GM19240 (cell line): ENCODE data around the gene RAB6C.
"Not testable (repeated sequence)": the region's sequence is repeated elsewhere in the genome, so short reads cannot be mapped to it uniquely, and the experiment has no call there.

Experiments used
- DNase-seq: peaks from one replicate; pipeline ENCODE4 v3.0.0; 2011; ENCODE audit warnings: low spot score; ENCODE audit not compliant: insufficient read length

Gene RAB6C

DNA sequence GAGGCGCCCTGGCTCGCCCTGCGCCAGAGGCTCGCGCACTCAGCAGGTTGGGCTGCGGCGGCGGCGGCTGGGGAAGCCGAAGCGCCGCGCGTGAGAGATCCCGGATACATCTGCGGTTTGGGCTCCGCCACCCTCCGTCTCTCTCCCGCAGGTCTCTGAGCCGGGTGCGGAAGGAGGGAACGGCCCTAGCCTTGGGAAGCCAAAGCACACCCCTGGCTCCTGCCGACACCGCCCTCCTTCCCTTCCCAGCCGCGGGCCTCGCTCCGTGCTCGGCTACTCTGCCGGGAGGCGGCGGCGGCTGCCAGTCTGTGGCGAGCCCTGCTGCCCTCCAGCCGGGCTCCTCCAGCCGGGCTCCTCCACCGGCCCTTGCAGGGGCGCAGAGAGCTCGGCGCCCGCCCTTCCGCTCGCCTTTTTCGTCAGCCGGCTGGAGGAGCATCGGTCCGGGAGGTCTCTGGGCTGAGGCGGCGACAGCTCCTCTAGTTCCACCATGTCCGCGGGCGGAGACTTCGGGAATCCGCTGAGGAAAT is at the start of gene RAB6C:
Gene RAB6C, plus strand, starts transcription at position 38 of the 527 bp plus-strand sequence. Its CDS starts 450 bp downstream, at position 488.
- DNase-seq = not testable (repeated sequence)

GRCh38 chr2:129930451-129930850 is 49.0 kb upstream of the RAB6C start:
- DNase-seq = no peak

GRCh38 chr2:129933387-129933786 is 46.1 kb upstream of the RAB6C start:
- not testable (repeated sequence) for DNase-seq

- DNase-seq = no peak
Observed at GRCh38 chr2:129934044-129934822, 45.2 kb upstream of the RAB6C start.

DNA sequence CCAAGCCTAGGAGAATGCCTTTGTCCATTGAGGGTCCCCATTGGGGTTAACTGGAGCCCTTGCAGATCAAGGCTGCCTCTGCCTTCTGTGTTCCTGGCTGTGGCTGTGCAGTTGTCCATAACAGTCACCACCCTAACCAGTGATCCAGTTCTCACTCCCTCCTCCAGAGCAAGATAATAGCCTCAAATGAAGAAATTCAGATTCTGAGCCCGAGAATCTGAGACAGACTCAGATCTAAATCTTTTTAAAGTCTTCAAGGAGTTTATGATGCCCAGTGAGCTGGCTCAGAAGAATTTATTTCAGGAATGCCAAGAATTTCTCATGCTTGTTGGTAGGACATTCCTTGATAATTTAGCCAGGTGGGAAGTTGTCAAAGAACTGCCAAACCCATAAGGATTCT is 44.3 kb upstream of the RAB6C start:
- no peak for DNase-seq

DNA sequence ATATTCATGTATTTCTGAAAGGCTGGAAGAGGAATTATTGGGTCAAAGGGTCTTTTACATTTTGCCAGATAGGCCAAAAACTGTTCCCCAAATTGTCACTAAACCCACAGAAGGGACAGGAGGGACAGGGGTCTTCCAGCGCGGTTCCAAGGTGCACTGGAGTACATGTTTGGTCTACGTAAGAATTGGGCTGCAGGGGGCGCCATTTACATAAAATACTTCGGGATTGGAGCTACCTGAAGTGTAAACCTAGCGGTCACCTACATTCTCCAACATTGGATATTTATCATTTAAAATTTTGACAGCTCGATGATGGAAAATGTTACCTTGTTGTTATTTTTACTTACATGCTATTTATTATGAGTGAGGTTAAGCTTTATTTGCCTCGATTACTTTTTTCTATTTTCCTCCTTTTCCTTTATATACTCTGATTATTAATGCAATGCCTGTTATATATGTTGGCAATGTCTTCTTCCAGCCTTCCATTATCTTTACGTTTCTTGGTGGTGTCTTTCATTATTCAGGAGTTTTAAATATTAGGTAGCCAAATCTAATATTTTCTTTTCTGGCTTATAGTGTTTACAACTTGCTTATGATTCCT is 43.0 kb upstream of the RAB6C start:
- DNase-seq = peak; percentile 33

DNA sequence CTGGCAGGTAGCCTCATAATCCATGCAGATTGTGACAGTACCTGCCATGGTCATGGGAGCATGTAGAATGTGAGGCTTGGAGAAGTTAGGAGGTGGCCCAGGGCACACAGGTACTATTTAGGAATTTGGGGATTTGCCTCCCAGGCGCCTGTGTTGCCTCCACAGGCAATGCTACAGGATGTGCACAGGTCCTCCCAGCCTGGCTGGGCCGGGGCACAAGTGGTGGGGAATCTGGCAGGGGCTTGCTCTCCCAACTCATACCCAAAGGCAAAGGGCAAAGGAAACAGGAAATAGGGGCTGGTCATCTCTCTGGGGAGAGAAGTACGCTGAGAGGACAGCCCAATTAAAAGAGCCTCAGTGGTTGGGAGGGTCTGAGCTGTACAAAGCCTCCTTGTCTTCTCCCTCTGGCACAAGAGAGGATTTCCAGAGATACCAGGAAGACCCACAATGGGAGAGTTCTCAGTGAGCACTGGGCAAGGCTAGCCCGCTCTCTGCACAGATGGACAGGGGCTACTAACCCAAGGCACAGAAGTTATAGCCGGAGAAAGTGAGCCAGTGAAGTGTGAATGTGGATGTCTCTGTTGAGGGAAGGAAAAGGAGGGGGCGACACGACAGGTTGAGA is 40.5 kb upstream of the RAB6C start:
- DNase-seq = not testable (repeated sequence)

GRCh38 chr2:129943456-129943855 is 36.0 kb upstream of the RAB6C start:
- not testable (repeated sequence) for DNase-seq

DNA sequence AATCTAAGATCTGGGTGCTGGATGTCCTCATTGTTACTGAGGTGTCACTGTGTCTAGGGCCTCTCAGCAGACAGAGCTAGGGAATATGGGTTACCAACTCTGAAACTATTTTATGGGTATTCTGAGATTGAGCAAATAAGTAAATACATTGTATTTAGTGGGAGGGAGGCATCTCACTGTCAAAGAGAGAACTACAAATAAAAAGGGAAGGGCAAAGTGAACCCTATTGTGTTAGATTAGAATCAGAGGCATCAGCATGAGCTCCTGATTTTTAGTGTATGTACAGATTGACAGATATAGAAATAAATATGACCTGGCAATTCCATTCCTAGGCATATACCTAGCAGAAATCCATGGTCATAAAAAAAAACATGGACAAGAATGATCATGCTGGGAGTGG is 33.9 kb upstream of the RAB6C start:
- DNase-seq = no peak

GRCh38 chr2:129947712-129948111 is 31.8 kb upstream of the RAB6C start:
- DNase-seq = not testable (repeated sequence)

DNA sequence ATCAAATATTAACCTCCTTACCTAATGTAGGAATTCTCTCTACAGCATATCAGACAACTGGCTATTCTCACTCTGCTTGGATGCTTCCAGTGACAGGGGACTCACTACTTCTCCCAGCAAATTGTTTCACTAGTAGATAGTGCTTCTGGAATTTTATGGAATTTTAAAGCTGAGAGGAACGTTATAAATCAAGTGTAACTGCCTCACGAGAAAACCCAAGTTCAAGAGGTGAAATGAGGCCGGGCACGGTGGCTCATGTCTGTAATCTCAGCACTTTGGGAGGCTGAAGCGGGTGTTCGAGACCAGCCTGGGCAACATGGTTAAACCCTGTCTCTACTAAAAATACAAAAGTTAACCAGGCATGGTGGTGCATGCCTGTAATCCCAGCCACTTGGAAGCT is 23.3 kb upstream of the RAB6C start:
- DNase-seq = not testable (repeated sequence)

- DNase-seq = no peak
Observed at GRCh38 chr2:129957891-129958290, 21.6 kb upstream of the RAB6C start.

- not testable (repeated sequence) for DNase-seq
Observed at GRCh38 chr2:129958736-129959135, 20.7 kb upstream of the RAB6C start.

- DNase-seq = not testable (repeated sequence)
Observed at GRCh38 chr2:129968605-129969004, 10.9 kb upstream of the RAB6C start.

GRCh38 chr2:129975016-129975774 is 4.3 kb upstream of the RAB6C start:
- DNase-seq = no peak

DNA sequence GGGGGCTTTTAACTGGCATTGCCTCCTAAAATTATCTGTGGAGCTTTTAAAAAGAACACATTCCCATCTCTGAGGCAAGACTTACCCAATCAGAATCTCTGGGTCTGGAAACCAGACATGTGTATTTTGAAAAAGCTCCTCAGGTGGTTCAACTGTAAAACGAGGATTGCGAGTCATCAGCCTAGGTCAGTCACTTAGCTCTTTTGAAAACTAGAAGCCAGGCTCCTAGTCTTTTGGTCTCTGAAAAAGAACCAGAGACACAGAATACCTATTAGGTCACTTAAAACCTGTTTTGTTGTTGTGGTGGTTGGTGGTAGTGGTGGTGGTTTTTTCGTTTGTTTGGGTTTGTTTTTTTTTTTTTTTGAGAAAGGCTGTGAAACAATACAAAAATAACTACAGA is 2.5 kb upstream of the RAB6C start:
- not testable (repeated sequence) for DNase-seq

GRCh38 chr2:129977986-129978385 is 1.5 kb upstream of the RAB6C start:
- no peak for DNase-seq

DNA sequence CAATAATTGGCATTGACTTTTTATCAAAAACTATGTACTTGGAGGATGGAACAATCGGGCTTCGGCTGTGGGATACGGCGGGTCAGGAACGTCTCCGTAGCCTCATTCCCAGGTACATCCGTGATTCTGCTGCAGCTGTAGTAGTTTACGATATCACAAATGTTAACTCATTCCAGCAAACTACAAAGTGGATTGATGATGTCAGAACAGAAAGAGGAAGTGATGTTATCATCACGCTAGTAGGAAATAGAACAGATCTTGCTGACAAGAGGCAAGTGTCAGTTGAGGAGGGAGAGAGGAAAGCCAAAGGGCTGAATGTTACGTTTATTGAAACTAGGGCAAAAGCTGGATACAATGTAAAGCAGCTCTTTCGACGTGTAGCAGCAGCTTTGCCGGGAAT is 780 bp downstream of the RAB6C start:
- DNase-seq = not testable (repeated sequence)

DNA sequence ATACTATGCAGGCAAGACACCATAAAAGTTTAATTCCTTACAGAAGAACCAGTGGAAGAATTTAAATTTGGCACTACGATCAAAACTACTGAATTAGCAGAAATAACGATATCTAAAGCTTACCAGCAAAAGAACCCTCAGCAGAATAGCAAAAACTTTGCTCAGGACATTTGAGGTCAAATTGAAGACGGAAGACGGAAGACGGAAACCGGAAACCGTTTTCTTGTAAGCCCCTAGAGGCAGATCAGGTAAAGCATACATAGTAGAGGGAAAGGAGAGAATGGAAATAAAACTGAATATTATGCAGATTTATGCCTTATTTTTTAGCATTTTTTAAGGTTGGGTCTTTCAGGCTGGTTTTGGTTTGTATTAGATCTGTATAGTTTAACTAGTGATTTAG is 2.2 kb downstream of the RAB6C start:
- DNase-seq = not testable (repeated sequence)

DNA sequence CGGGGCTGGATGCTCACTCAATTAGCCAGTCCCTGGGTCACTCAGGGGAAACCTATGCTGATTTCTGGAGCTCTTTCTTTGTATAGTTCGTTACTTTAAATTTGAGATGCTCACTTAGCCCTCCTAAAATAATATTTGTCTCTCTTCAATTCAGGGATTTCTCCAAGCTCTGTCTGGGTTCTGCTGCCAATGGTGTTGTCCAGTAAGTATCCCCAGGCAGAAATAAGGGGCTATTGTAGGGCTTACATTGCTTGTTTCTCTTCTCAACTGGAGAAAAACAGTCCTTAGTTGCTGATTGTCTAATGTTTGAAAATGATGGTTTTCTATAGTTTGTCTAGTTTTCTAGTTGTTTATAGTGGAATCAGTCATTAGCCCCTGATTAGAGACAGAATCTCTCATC is 5.0 kb downstream of the RAB6C start:
- no peak for DNase-seq

GRCh38 chr2:129992415-129993006 is 13.0 kb downstream of the RAB6C start:
- not testable (repeated sequence) for DNase-seq
